NCI-H2107 (cell line): ENCODE data around the gene UGT1A5.

Experiments
- DNase-seq: peaks from one replicate; lab custom pipeline; 2025; lab: John Stamatoyannopoulos, UW

The UGT1A5 gene

GRCh38 chr2:233780771-233781170, 68.1 kb downstream of the UGT1A5 start:
- DNase-seq = no peak

- no peak for DNase-seq
Measured at GRCh38 chr2:233789554-233789953, 76.8 kb downstream of the UGT1A5 start.

GRCh38 chr2:233791151-233791882, 78.6 kb downstream of the UGT1A5 start:
- DNase-seq = no peak

GRCh38 chr2:233791883-233792329, 79.2 kb downstream of the UGT1A5 start:
- no peak for DNase-seq

GRCh38 chr2:233792720-233793119, 80.0 kb downstream of the UGT1A5 start:
- no peak for DNase-seq

GRCh38 chr2:233793465-233794127, 80.9 kb downstream of the UGT1A5 start:
- no peak for DNase-seq

- no peak for DNase-seq
Measured at GRCh38 chr2:233794128-233794658, 81.5 kb downstream of the UGT1A5 start.

GRCh38 chr2:233795735-233796171, 83.0 kb downstream of the UGT1A5 start:
- DNase-seq = no peak

GRCh38 chr2:233796254-233796653, 83.5 kb downstream of the UGT1A5 start:
- DNase-seq = no peak

- no peak for DNase-seq
Measured at GRCh38 chr2:233798335-233799086, 85.8 kb downstream of the UGT1A5 start.

GRCh38 chr2:233799087-233799665, 86.5 kb downstream of the UGT1A5 start:
- no peak for DNase-seq

GRCh38 chr2:233799716-233800115, 87.0 kb downstream of the UGT1A5 start:
- no peak for DNase-seq

- no peak for DNase-seq
Measured at GRCh38 chr2:233800208-233800607, 87.5 kb downstream of the UGT1A5 start.

- no peak for DNase-seq
Measured at GRCh38 chr2:233801357-233802131, 88.8 kb downstream of the UGT1A5 start.

GRCh38 chr2:233802132-233802815, 89.6 kb downstream of the UGT1A5 start:
- no peak for DNase-seq

- no peak for DNase-seq
Measured at GRCh38 chr2:233803292-233803911, 90.7 kb downstream of the UGT1A5 start.

GRCh38 chr2:233803994-233804393, 91.3 kb downstream of the UGT1A5 start:
- no peak for DNase-seq

- no peak for DNase-seq
Measured at GRCh38 chr2:233807215-233807865, 94.6 kb downstream of the UGT1A5 start.
